Peyer's patch (tissue), 4 donors: Measurements from ENCODE around the gene CAMK2D.

Experiments
- POLR2A ChIP-seq, 2 donors: fragments of 450-650 bp; IDR thresholded peaks; one replicate each; pipeline ENCODE4 v1.5.1; 2017; ENCODE audit warnings: antibody characterized with exemption in 2 of 2, mild to moderate bottlenecking in 2 of 2, moderate library complexity in 2 of 2
- TF ChIP-seq, protein P1 (sequence below), 6 experiments: fragments of 450-650 bp in 4 of 6; fragments of 200-600 bp in 2 of 6; sonication (generic) in 1 of 6; IDR thresholded peaks; one replicate each; pipeline ENCODE4 v1.5.1; 2017 to 2019; ENCODE audit warnings: antibody characterized with exemption in 6 of 6, mild to moderate bottlenecking in 3 of 6, moderate library complexity in 1 of 6

- TF ChIP-seq, protein P1, sequence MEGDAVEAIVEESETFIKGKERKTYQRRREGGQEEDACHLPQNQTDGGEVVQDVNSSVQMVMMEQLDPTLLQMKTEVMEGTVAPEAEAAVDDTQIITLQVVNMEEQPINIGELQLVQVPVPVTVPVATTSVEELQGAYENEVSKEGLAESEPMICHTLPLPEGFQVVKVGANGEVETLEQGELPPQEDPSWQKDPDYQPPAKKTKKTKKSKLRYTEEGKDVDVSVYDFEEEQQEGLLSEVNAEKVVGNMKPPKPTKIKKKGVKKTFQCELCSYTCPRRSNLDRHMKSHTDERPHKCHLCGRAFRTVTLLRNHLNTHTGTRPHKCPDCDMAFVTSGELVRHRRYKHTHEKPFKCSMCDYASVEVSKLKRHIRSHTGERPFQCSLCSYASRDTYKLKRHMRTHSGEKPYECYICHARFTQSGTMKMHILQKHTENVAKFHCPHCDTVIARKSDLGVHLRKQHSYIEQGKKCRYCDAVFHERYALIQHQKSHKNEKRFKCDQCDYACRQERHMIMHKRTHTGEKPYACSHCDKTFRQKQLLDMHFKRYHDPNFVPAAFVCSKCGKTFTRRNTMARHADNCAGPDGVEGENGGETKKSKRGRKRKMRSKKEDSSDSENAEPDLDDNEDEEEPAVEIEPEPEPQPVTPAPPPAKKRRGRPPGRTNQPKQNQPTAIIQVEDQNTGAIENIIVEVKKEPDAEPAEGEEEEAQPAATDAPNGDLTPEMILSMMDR (IDR thresholded peaks at IDR 0.05) = no peak
- TF ChIP-seq POLR2A (IDR thresholded peaks at IDR 0.05) = no peak
Observed at GRCh38 chr4:113537203-113537602, 224.3 kb downstream of the CAMK2D start.
